Measurements from ENCODE around the gene INHBE. TPM values are rescaled to one million over a fixed set of nuclear protein-coding genes. Genes with fewer than 3 reads are reported as not detected.
"Not testable (repeated sequence)": the region's sequence is repeated elsewhere in the genome, so short reads cannot be mapped to it uniquely, and the experiment has no call there.

INHBE gene
- not detected for total RNA-seq
- long read RNA-seq: 0 reads

GRCh38 chr12:57454566-57455373 is at the start of gene INHBE:
TSS of gene INHBE (plus strand) at chr12:57455307. CDS start at chr12:57455537, 230 bp downstream.
- DNase-seq (no peak), ATAC-seq (no peak)
- intact Hi-C loops (cut with DNase I): loop anchor here (5.0 kb wide), 3 partner anchors 147 to 242 kb away; no protein-coding TSS in a partner anchor

DNA sequence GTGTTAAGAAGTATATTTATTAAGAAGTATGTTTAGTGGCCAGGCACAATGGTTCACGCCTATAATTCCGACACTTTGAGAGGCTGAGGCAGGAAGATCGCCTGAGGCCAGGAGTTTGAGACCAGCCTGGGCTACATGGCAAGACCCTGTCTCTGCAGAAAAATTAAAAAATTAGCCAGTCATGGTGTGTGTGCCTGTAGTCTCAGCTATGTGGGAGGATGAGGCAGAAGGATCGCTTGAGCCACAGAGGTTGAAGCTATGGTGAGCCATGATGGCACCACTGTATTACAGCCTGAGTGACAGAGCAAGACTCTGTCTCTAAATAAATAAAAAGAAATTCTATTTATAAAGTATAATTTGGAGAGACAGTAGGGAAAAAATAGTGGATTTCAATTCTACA is 44.6 kb upstream of the INHBE start:
- intact Hi-C loops (cut with DNase I): no loop called here
- ATAC-seq (no peak), DNase-seq (no peak)

DNA sequence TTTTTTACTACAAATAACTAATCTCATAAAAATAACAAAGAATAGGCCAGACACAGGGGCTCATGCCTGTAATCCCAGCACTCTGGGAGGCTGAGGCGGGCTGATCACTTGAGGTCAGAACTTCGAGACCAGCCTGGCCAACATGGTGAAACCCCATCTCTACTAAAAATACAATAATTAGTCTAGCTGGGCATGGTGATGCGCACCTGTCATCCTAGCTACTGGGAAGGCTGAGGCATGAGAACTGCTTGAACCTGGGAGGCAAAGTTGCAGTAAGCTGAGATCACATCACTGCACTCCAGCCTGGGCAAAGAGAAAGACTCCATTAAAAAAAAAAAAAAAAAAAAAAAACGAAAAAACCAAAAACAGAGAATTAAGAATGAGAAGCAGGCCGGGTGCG is 40.9 kb upstream of the INHBE start:
- DNase-seq; intact Hi-C loops (cut with DNase I); ATAC-seq: not testable (repeated sequence)

GRCh38 chr12:57415088-57415487 is 40.0 kb upstream of the INHBE start:
- ATAC-seq (no peak), DNase-seq (no peak)
- intact Hi-C loops (cut with DNase I): no loop called here

DNA sequence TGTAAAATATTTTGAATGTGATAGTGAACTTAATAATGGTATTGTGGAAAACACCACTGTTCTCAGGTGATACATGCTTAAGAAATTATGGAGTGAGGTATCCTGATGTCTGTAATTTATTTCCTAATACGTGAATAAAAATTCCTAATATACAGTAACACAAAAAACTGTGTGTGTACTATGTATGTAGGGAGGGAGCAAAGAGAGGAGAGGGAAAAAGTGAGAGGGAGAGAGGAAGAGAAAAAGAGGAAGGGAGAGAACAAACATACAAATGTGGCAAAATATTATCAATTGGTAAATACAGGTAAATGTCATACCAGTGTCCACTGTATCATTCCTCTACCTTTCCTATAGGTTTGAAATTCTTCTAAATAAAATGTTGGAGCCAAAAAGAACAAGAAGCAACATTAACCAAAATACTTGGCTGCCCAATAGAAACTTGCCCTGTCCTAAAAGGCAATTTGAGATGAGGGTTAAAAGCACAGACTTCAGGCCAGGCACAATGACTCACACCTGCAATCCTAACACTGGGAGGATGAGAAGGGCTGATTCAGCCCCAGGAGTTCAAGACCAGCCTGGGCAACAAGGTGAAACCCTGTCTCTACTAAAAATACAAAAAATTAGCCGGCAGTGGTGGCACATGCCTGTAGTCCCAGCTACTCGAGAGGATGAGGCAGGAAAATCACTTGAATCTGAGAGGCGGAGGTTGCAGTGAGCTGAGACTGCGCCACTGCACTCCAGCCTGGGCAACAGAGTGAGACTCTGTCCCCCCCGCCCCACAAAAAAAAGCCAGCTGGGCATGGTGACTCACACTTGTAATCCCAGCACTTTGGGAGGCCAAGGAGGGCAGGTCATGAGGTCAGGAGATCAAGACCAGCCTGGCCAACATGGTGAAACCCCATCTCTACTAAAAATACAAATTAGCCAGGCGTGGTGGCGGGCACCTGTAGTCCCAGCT is 38.8 kb upstream of the INHBE start:
- peak in 1 of 2 donors; percentile 29 for ATAC-seq
- DNase-seq: no peak
- intact Hi-C loops (cut with DNase I): no loop called here

DNA sequence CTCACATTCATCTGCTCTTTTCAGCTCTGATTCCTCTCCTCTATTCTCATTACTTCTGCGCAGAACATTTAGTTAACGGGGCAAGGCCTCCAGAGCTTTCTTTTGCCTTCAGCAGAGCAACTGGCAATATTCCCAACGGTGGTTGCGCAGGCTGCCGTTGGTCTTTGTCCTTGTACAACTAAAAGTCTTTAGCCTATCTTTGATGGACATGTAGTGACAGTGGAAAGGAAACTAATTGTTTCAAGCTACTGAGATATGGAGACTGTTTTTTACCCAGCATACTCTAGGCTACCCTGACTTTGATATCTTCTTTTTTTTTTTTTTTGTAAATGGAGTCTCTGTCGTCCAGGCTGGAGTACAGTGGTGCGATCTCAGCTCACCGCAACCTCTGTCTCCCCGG is 36.9 kb upstream of the INHBE start:
- intact Hi-C loops (cut with DNase I): no loop called here
- ATAC-seq (no peak), DNase-seq (no peak)

- DNase-seq (no peak), ATAC-seq (no peak)
- intact Hi-C loops (cut with DNase I): no loop called here
These were observed 35.6 kb upstream of the INHBE start for GRCh38 chr12:57419495-57419894.

DNA sequence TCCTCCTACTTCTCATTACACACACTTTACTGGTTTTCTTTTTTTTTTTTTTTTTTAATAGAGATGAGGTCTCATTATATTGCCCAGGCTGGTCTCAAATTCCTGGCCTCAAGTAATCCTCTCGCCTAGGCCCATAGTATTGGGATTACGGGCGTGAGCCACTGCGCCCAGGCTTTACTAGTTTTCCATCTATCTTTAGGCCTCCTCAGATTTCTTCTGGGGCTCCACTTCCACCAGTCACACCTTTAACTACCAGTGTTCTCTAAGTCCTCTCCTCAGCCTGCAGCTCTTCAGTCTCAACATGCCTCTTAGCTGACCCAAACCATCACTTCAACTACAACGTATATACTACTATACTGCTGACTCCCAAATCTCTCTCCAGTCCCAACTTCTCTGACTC is 34.6 kb upstream of the INHBE start:
- ATAC-seq (no peak), DNase-seq (no peak)
- intact Hi-C loops (cut with DNase I): no loop called here

DNA sequence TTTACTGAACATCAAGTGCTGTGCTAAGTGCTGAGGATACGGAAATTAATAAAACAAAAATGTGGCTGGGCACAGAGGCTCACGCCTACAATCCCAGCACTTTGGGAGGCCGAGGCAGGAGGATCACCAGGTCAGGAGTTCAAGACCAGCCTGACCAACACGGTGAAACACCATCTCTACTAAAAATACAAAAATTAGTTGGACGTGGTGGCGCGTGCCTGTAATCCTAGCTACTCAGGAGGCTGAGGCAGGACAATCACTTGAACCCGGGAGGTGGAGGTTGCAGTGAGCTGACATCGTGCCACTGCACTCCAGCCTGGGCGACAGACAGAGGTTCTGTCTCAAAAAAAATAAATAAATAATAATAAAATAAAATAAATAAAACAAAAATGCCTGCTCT is 28.2 kb upstream of the INHBE start:
- DNase-seq; ATAC-seq; intact Hi-C loops (cut with DNase I): not testable (repeated sequence)

DNA sequence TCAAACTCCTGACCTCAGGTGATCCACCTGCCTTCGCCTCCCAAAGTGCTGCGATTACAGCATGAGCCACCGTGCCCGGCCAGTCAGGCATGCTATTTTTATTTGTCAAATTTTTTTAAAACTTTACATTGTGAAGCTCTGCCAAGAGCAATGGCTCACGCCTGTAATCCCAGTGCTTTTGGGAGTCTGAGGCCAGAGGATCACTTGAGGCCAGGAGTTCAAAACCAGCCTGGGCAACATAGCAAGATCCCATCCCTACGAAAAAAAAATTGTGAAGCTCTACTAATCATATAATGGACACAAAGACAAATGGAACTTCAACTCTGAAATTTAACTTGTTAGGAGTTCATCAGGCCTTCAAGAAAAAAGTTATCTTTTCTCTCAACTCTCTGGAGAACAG is 26.1 kb upstream of the INHBE start:
- ATAC-seq: no peak
- DNase-seq: no peak
- intact Hi-C loops (cut with DNase I): no loop called here

DNA sequence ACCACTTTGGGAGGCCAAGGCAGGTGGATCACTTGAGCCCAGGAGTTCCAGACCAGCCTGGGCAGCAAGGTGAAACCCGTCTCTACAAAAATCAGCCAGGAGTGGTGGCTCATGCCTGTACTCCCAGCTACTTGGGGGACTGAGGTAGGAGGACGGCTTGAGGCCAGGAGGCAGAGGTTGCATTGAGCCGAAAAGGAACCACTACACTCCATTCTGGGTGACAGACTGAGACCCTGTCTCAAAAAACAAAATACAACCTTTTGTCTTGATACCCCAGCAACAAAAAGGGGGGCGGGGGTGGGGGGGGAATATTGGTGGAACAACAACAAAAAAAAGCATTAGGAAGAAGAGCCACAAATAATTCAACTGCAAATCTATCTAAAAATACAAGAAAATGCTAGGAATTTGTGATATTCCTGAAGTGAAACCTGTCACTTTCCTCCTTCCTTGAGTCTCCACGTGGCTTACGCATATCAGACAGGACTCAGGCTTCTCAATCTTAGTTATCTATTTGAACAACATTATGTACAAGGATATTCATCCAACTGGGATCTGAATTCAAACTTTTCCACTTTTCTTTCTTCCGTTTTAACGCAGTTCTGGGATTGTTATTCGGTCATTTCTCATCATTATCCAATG is 25.5 kb upstream of the INHBE start:
- intact Hi-C loops (cut with DNase I): no loop called here
- ATAC-seq (no peak), DNase-seq (no peak)

DNA sequence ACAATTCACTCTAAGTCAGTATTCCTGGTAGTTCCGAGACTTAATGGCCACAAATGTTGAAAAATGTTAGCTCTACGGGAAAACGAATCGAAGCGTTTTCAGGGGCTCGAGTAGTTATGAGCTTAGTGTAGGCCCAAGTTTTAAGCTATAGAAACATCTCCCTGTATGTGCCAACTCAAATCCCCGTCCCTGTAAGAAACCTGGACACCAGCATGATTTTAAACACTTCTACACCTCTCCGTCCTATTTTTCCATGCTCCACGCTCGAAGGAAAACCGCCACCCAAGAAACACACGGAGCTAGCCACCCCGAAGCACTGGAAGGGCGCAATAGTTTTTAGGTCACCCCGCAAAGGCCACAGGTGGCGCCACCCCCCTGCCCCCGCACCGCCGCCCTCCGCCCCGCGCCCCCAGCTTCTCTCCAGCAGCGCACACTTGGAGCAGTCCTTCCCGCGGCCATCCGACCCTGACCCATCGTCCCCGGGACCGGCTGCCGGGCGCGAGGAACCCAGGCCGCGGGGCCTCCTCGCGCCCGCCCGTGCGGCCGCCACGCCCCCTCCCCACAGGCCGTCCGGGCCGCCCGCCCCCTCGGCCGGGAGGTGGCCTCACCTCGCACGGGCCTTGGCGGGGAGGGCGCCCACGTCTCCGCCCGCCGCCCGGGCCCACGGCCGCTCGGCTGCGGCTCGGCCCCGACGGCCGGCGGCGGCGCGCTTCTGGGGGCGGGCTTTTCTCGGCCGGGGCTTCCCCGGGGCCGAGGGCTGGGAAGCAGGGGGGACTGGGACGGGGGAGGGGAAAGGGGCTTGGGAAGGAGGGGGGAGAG is 24.8 kb upstream of the INHBE start:
- DNase-seq (peak; percentile 61), ATAC-seq (peak; percentile 85 to 87)
- intact Hi-C loops (cut with DNase I): no loop called here

- ATAC-seq (peak; percentile 98 to 99), DNase-seq (peak; percentile 96)
- intact Hi-C loops (cut with DNase I): no loop called here
These were observed 24.1 kb upstream of the INHBE start, which contains the start of gene R3HDM2 for GRCh38 chr12:57430931-57431566. TSS of gene R3HDM2 (minus strand) at chr12:57431043. CDS start at chr12:57310428, 120,615 bp downstream.

DNA sequence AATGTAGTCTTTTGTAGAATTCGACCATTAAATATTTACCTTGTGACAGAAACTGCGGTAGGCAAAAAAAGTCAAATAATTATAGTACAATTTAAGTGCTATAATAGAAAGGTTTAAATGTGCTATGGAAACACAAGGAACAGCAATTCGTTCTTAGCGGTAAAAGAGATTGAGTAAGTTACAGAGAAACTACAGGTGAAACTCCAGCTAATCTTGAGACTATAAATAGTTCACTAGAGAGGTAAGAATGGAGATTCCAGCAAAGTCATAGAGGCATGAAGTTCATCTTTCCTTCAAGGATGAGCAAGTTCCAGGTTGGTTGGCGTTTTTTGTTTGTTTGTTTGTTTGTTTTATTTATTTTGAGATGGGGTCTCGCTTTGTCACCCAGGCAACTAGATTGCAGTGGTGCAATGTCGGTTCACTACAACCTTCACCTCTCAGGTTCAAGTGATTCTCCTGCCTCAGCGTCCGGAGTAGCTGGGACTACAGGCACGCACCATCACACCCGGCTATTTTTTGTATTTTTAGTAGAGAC is 23.4 kb upstream of the INHBE start:
- intact Hi-C loops (cut with DNase I): no loop called here
- no peak for DNase-seq
- ATAC-seq: no peak

DNA sequence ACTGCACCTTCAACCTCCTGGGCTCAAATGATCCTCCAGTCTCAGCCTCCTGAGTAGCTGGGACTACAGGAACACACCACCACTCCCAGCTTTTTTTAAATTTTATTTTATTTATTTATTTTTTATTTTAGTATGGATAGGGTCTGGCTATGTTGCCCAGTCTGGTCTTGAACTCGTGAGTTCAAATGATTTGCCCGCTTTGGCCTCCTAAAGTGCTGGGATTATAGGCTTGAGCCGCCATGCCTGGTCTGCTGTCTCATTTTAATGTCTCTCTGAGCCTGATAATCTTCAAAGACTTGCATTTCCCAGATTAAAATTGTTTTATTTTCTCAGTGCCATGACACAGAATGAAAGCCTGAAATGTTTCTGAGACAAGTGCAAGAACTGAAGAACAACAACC is 21.7 kb upstream of the INHBE start:
- intact Hi-C loops (cut with DNase I): no loop called here
- no peak for ATAC-seq

DNA sequence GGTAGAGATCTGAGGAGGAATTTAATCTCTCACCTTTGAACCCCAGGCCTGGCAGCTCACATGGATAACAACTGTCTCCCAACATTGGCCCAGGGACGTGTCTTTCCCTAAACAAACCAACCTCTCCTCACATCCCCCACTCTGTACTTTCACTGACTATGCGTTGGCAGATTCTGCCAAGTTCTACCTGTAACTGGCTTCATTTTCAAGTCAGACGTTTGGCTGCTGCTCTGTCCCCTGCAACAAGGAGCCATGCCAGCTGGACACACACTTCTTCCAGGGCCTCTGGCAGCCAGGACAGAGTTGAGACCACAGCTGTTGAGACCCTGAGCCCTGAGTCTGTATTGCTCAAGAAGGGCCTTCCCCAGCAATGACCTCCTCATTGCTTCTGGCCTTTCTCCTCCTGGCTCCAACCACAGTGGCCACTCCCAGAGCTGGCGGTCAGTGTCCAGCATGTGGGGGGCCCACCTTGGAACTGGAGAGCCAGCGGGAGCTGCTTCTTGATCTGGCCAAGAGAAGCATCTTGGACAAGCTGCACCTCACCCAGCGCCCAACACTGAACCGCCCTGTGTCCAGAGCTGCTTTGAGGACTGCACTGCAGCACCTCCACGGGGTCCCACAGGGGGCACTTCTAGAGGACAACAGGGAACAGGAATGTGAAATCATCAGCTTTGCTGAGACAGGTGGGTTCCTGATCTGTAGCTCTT is 20.4 kb upstream of the INHBE start, which contains the start of gene INHBC:
TSS of gene INHBC (plus strand) at position 268 of the 707 bp plus-strand sequence. CDS start at position 371, 103 bp downstream.
- no peak for DNase-seq
- no peak for ATAC-seq
- intact Hi-C loops (cut with DNase I): no loop called here

More for the DNA sequence above, 21.7 kb upstream of the INHBE start:
- no peak for DNase-seq

DNA sequence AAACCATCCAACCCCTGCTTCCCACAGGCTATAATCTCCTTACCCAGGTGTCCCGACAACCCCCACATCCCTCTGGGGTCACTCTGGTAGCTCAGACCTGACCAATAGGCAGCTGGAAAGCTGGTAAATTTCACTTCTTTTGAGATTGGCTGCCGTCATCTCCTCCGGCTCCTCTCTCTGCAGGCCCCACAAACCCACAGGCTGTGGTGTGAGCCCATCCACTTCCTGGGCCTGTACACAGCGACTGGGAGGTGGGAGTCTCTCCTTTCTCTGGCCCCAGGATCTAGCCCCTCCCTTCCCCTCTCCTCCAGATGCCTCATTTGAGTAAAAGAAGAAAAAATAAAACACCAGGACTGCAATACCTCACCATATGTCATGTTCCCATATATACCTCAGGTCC is 19.8 kb upstream of the INHBE start:
- intact Hi-C loops (cut with DNase I): no loop called here
- DNase-seq (no peak), ATAC-seq (no peak)
